B cell (primary cell): ENCODE results near the gene SPA17. TPM values are rescaled to one million over a fixed set of nuclear protein-coding genes. Genes with fewer than 3 reads are reported as not detected.

Source experiments
- ATAC-seq: fragments of 200-7000 bp; cut with Tn5 transposase; one replicate; pipeline ENCODE4 v1.10.0; 2021; ENCODE audit warnings: low read depth, mild to moderate bottlenecking, moderate number of reproducible peaks, moderate library complexity
- CTCF ChIA-PET: fragments of 350-600 bp; sonication (Branson Sonifier 250); formaldehyde crosslinking; loops from one replicate; lab custom pipeline; 2021; ENCODE audit warnings: antibody characterized with exemption, inconsistent platforms; lab: Charles Lee
- POLR2A ChIA-PET: fragments of 350-600 bp; sonication (Branson Sonifier 250); formaldehyde crosslinking; loops from one replicate; lab custom pipeline; 2021; ENCODE audit warnings: antibody characterized with exemption; lab: Charles Lee
- DNase-seq: peaks from one replicate; pipeline ENCODE4 v3.0.0; 2013
- H2AFZ ChIP-seq: 2 replicates; pipeline ENCODE4 v1.6.1; 2012; ENCODE audit warnings: mild to moderate bottlenecking, low read depth, low read length; ENCODE audit not compliant: insufficient read depth, poor library complexity, severe bottlenecking
- H3K27ac ChIP-seq, 2 donors: 1 replicate in 1 of 2; 2 replicates in 1 of 2; pipeline ENCODE4 v1.5.1; 2012 to 2013; ENCODE audit warnings: low read length in 2 of 2, mild to moderate bottlenecking in 2 of 2, moderate library complexity in 1 of 2
- H3K27me3 ChIP-seq, 4 experiments: fragments of 200-600 bp in 1 of 4; sonication (generic) in 1 of 4; replicated peaks in 1 of 4; 1 replicate in 2 of 4; 2 replicates in 2 of 4; pipeline versions ENCODE4 v1.6.1 to v1.7.0; 2013 to 2016; ENCODE audit warnings: low read length in 3 of 4, mild to moderate bottlenecking in 2 of 4, mixed read lengths in 1 of 4, moderate library complexity in 1 of 4; ENCODE audit not compliant: insufficient read depth in 4 of 4, control insufficient read depth in 3 of 4; ENCODE audit errors: control extremely low read depth in 1 of 4
- H3K36me3 ChIP-seq, 2 experiments: replicated peaks in 1 of 2; 1 replicate in 1 of 2; 2 replicates in 1 of 2; pipeline versions ENCODE4 v1.6.1 to v1.7.1; 2013; ENCODE audit warnings: low read length in 1 of 2; ENCODE audit not compliant: insufficient read depth in 2 of 2, control insufficient read depth in 1 of 2; ENCODE audit errors: control extremely low read depth in 1 of 2, extremely low read depth in 1 of 2
- H3K4me1 ChIP-seq, 2 donors: fragments of 200-600 bp in 1 of 2; sonication (generic) in 1 of 2; 1 replicate in 1 of 2; 2 replicates in 1 of 2; pipeline versions ENCODE4 v1.5.1 to v1.6.1; 2013 to 2017; ENCODE audit warnings: low read length in 2 of 2; ENCODE audit not compliant: control insufficient read depth in 2 of 2, insufficient read depth in 2 of 2
- H3K4me2 ChIP-seq: replicated peaks from 2 replicates; pipeline ENCODE3; 2012; ENCODE audit warnings: mild to moderate bottlenecking, low read depth, low read length; ENCODE audit not compliant: poor library complexity, severe bottlenecking
- H3K4me3 ChIP-seq, 5 experiments: fragments of 200-600 bp in 1 of 5; sonication (generic) in 1 of 5; 1 replicate in 3 of 5; 2 replicates in 2 of 5; pipeline versions ENCODE4 v1.5.1 to v1.7.0; 2011 to 2016; ENCODE audit warnings: low read length in 4 of 5, mild to moderate bottlenecking in 4 of 5, low read depth in 2 of 5, control low read depth in 1 of 5, moderate library complexity in 1 of 5; ENCODE audit not compliant: insufficient read depth in 1 of 5; ENCODE audit errors: control extremely low read depth in 1 of 5, extremely low read depth in 1 of 5
- H3K79me2 ChIP-seq: fragments of 200-600 bp; sonication (generic); one replicate; pipeline ENCODE4 v1.6.0; 2016; ENCODE audit warnings: low read length; ENCODE audit not compliant: control insufficient read depth, insufficient read depth
- H3K9ac ChIP-seq: fragments of 200-600 bp; sonication (generic); 2 replicates; pipeline ENCODE4 v1.6.1; 2017; ENCODE audit warnings: mild to moderate bottlenecking, low read length, moderate library complexity
- H3K9me3 ChIP-seq, 3 donors: one replicate each; pipeline versions ENCODE4 v1.6.1 to v1.7.1; 2013; ENCODE audit warnings: low read length in 2 of 3; ENCODE audit not compliant: control insufficient read depth in 2 of 3, insufficient read depth in 1 of 3; ENCODE audit errors: control extremely low read depth in 1 of 3
- H4K20me1 ChIP-seq: 2 replicates; pipeline ENCODE4 v1.6.0; 2012; ENCODE audit warnings: mild to moderate bottlenecking, low read length; ENCODE audit not compliant: insufficient read depth, control insufficient read depth, poor library complexity, severe bottlenecking
- H3K27ac Mint-ChIP-seq: one replicate; pipeline ENCODE4 v1.8.0; 2021; ENCODE audit warnings: mixed read lengths
- H3K27me3 Mint-ChIP-seq: one replicate; pipeline ENCODE4 v1.8.0; 2021; ENCODE audit warnings: mixed read lengths
- H3K4me1 Mint-ChIP-seq: one replicate; pipeline ENCODE4 v1.8.0; 2021; ENCODE audit warnings: mixed read lengths
- H3K4me3 Mint-ChIP-seq: one replicate; pipeline ENCODE4 v1.8.0; 2021; ENCODE audit warnings: mixed read lengths
- H3K9me3 Mint-ChIP-seq: one replicate; pipeline ENCODE4 v1.8.0; 2022; ENCODE audit warnings: mixed read lengths; ENCODE audit not compliant: insufficient read depth
- CTCF ChIP-seq: fragments of 200-600 bp; IDR thresholded peaks from one replicate; pipeline ENCODE4 v1.8.0; 2022; ENCODE audit warnings: antibody characterized with exemption, mild to moderate bottlenecking
- EZH2 ChIP-seq: IDR thresholded peaks from 2 replicates; pipeline ENCODE4 v1.6.1; 2012; ENCODE audit warnings: borderline replicate concordance, low read depth, mild to moderate bottlenecking, moderate library complexity, low read length; ENCODE audit not compliant: insufficient read depth, poor library complexity, severe bottlenecking
- WGBS: methylation state at CpG from one replicate; pipeline ENCODE4 v1.1.5; 2013; ENCODE audit warnings: missing lambda C conversion rate; ENCODE audit not compliant: insufficient coverage; 5-methylcytosine and 5-hydroxymethylcytosine counted together
- intact Hi-C: fragments of 100-400 bp; cut with micrococcal nuclease; formaldehyde crosslinking; loops from one replicate; pipeline ENCODE4 v1.10.0; 2022
- polyA plus RNA-seq: library from polyadenylated mRNA; depleted of rRNA; stranded (reverse); fragments of >200 nt; gene quantifications from 2 replicates; pipeline ENCODE4 v1.2.3, GENCODE V29; 2012
- total RNA-seq, 2 donors: library from RNA; stranded (reverse); fragments of 120-200 nt in 1 of 2; gene quantifications; 1 replicate in 1 of 2; 2 replicates in 1 of 2; pipeline versions ENCODE4 v1.2.3 to v1.2.4, GENCODE V29; 2013 to 2022

Gene SPA17
- total and polyA plus RNA-seq, 2 donors (not counting 1 experiment from before 2014, with no cell fraction given) = 0.21 to 0.76 TPM

- Histone ChIP-seq H3K9ac (no peak overlapping the region), H3K79me2 (no peaks in the 10 kb centered on the region), H3K4me3 (no peak overlapping the region), H3K36me3 (no peaks in the 10 kb centered on the region), H3K27me3 (no peaks in the 10 kb centered on the region), H3K9me3 (no peaks in the 10 kb centered on the region), H4K20me1 (no peaks in the 10 kb centered on the region), H3K27ac (no peak overlapping the region), H3K4me1 (no peaks in the 10 kb centered on the region), H3K4me2 (no peak overlapping the region), H2AFZ (no peak overlapping the region)
- intact Hi-C loops = no loop called here
- Mint-ChIP-seq H3K9me3 (no peaks in the 10 kb centered on the region), H3K4me3 (no peak overlapping the region), H3K27me3 (no peaks in the 10 kb centered on the region), H3K27ac (no peak overlapping the region), H3K4me1 (no peaks in the 10 kb centered on the region)
- no peak for ATAC-seq
- POLR2A ChIA-PET = no interaction called here
- no CpG with 5 or more reads among the region's 2 CpGs for WGBS
- TF ChIP-seq EZH2 (no peak), CTCF (no peak)
- CTCF ChIA-PET = interaction anchor here (0.6 to 2.1 kb wide), 5 partner anchors 99 to 203 kb away, joined by 3 to 7 read pairs (median 4); no protein-coding TSS in a partner anchor
- no peak for DNase-seq
These were observed 9.8 kb upstream of the SPA17 start for GRCh38 chr11:124663861-124664260.

- Histone ChIP-seq H3K4me3 (no peak overlapping the region), H3K4me2 (no peak overlapping the region), H3K79me2 (no peaks in the 10 kb centered on the region), H3K9ac (no peak overlapping the region), H2AFZ (no peak overlapping the region), H3K27me3 (no peaks in the 10 kb centered on the region), H3K4me1 (peaks cover 11 to 20% of the 10 kb centered on the region in 2 donors), H3K9me3 (no peaks in the 10 kb centered on the region), H4K20me1 (no peaks in the 10 kb centered on the region), H3K36me3 (no peaks in the 10 kb centered on the region), H3K27ac (no peak overlapping the region)
- no peaks in the 10 kb centered on the region for H3K9me3 Mint-ChIP-seq
- ChIA-PET CTCF (interaction anchor here (1.1 to 1.5 kb wide), 4 partner anchors 94 to 170 kb away, joined by 3 to 7 read pairs (median 6); partner anchors contain the start of gene ESAM), POLR2A (no interaction called here)
- H3K4me1 Mint-ChIP-seq = peaks cover 13% of the 10 kb centered on the region
- ATAC-seq = no peak
- no peak overlapping the region for H3K4me3 Mint-ChIP-seq
- TF ChIP-seq EZH2 (no peak), CTCF (no peak)
- no peaks in the 10 kb centered on the region for H3K27me3 Mint-ChIP-seq
- intact Hi-C loops = no loop called here
- no peak for DNase-seq
- 99% methylated on average over 3 of the region's 3 CpGs for WGBS
- H3K27ac Mint-ChIP-seq = no peak overlapping the region
These were observed 6.1 kb upstream of the SPA17 start for GRCh38 chr11:124667601-124668000.
